WTC11 (cell line): Measurements from ENCODE around the gene RPS6KA6. TPM values are rescaled to one million over a fixed set of nuclear protein-coding genes. Genes with fewer than 3 reads are reported as not detected.

ENCODE experiments used
- ATAC-seq: fragments of 200-7000 bp; cut with Tn5 transposase; 2 replicates; pipeline ENCODE4 v1.10.0; 2021; ENCODE audit warnings: mild to moderate bottlenecking, moderate library complexity
- CTCF ChIA-PET: fragments of 300-600 bp; sonication (Branson Sonifier 250); formaldehyde crosslinking; loops from one replicate; lab custom pipeline; 2021; ENCODE audit warnings: antibody characterized with exemption; lab: Charles Lee
- POLR2A ChIA-PET: fragments of 350-600 bp; sonication (Branson Sonifier 250); formaldehyde crosslinking; loops from one replicate; lab custom pipeline; 2021; ENCODE audit warnings: antibody characterized with exemption; lab: Charles Lee
- DNase-seq: peaks from one replicate; pipeline ENCODE4 v3.0.0; 2021; ENCODE audit warnings: low spot score
- H3K27ac Mint-ChIP-seq: 2 replicates; pipeline ENCODE4 v1.8.0; 2021; ENCODE audit warnings: mixed read lengths
- H3K27me3 Mint-ChIP-seq: 2 replicates; pipeline ENCODE4 v1.8.0; 2021; ENCODE audit warnings: low read depth, mild to moderate bottlenecking, moderate library complexity, mixed read lengths
- H3K36me3 Mint-ChIP-seq: 2 replicates; pipeline ENCODE4 v1.8.0; 2021; ENCODE audit warnings: mixed read lengths
- H3K4me1 Mint-ChIP-seq: 2 replicates; pipeline ENCODE4 v1.8.0; 2022; ENCODE audit warnings: mixed read lengths
- H3K4me3 Mint-ChIP-seq: 2 replicates; pipeline ENCODE4 v1.8.0; 2021; ENCODE audit warnings: mild to moderate bottlenecking, moderate library complexity, mixed read lengths
- H3K9me3 Mint-ChIP-seq: 2 replicates; pipeline ENCODE4 v1.8.0; 2021; ENCODE audit warnings: mixed read lengths
- ATF1 ChIP-seq: sonication (generic); formaldehyde crosslinking; IDR thresholded peaks from 2 replicates; pipeline ENCODE4 v1.8.1; 2023; ENCODE audit warnings: mild to moderate bottlenecking, moderate library complexity, missing genetic modification reagents
- CBFB ChIP-seq: sonication (generic); formaldehyde crosslinking; IDR thresholded peaks from 2 replicates; pipeline ENCODE4 v1.8.1; 2022; ENCODE audit warnings: mild to moderate bottlenecking, low read depth, missing genetic modification reagents
- CREB1 ChIP-seq: sonication (generic); formaldehyde crosslinking; IDR thresholded peaks from 2 replicates; pipeline ENCODE4 v1.8.0; 2023; ENCODE audit warnings: mild to moderate bottlenecking, missing genetic modification reagents
- CREM ChIP-seq: sonication (generic); formaldehyde crosslinking; IDR thresholded peaks from 2 replicates; pipeline ENCODE4 v1.8.1; 2022; ENCODE audit warnings: mild to moderate bottlenecking, missing genetic modification reagents, moderate library complexity
- ESRRA ChIP-seq: sonication (generic); formaldehyde crosslinking; IDR thresholded peaks from 2 replicates; pipeline ENCODE4 v1.8.1; 2022; ENCODE audit warnings: mild to moderate bottlenecking, missing genetic modification reagents, borderline replicate concordance
- FOXJ3 ChIP-seq: sonication (generic); formaldehyde crosslinking; IDR thresholded peaks from 2 replicates; pipeline ENCODE4 v1.9.0; 2021; ENCODE audit warnings: missing genetic modification reagents, mild to moderate bottlenecking, borderline replicate concordance
- FOXP1 ChIP-seq: sonication (generic); formaldehyde crosslinking; IDR thresholded peaks from 2 replicates; pipeline ENCODE4 v1.8.0; 2022; ENCODE audit warnings: missing genetic modification reagents, mild to moderate bottlenecking, moderate library complexity, borderline replicate concordance
- GRHL2 ChIP-seq: fragments of 250-450 bp; sonication (Bioruptor Pico); IDR thresholded peaks from 2 replicates; pipeline ENCODE4 v1.8.0; 2022; ENCODE audit warnings: mild to moderate bottlenecking, moderate library complexity; ENCODE audit not compliant: insufficient replicate concordance, severe bottlenecking
- JAZF1 ChIP-seq: fragments of 250-450 bp; sonication (Bioruptor Pico); IDR thresholded peaks from 2 replicates; pipeline ENCODE4 v1.9.0; 2021; ENCODE audit warnings: moderate library complexity, mild to moderate bottlenecking, inconsistent platforms
- JUN ChIP-seq: sonication (generic); formaldehyde crosslinking; IDR thresholded peaks from 2 replicates; pipeline ENCODE4 v1.8.0; 2023; ENCODE audit warnings: mild to moderate bottlenecking, missing genetic modification reagents
- NFATC4 ChIP-seq: fragments of 250-450 bp; sonication (Bioruptor Pico); IDR thresholded peaks from 2 replicates; pipeline ENCODE4 v1.9.0; 2021; ENCODE audit warnings: mild to moderate bottlenecking
- RELA ChIP-seq: sonication (generic); formaldehyde crosslinking; IDR thresholded peaks from 2 replicates; pipeline ENCODE4 v1.8.1; 2022; ENCODE audit warnings: missing genetic modification reagents, mild to moderate bottlenecking, borderline replicate concordance
- RORB ChIP-seq: fragments of 250-450 bp; sonication (Bioruptor Pico); IDR thresholded peaks from 2 replicates; pipeline ENCODE4 v1.9.0; 2021; ENCODE audit warnings: mild to moderate bottlenecking
- SMAD3 ChIP-seq: sonication (generic); formaldehyde crosslinking; IDR thresholded peaks from 2 replicates; pipeline ENCODE4 v1.8.0; 2022; ENCODE audit warnings: missing genetic modification reagents, mild to moderate bottlenecking, borderline replicate concordance
- SP1 ChIP-seq: sonication (generic); formaldehyde crosslinking; conservative IDR thresholded peaks from 2 replicates; pipeline ENCODE4 v1.8.1; 2022; ENCODE audit warnings: missing genetic modification reagents
- TEAD1 ChIP-seq: sonication (generic); formaldehyde crosslinking; IDR thresholded peaks from 2 replicates; pipeline ENCODE4 v1.8.0; 2022; ENCODE audit warnings: mild to moderate bottlenecking, missing genetic modification reagents
- TP53 ChIP-seq: sonication (generic); formaldehyde crosslinking; IDR thresholded peaks from 2 replicates; pipeline ENCODE4 v1.8.1; 2023; ENCODE audit warnings: mild to moderate bottlenecking, missing genetic modification reagents
- ZNF317 ChIP-seq: sonication (generic); formaldehyde crosslinking; IDR thresholded peaks from 2 replicates; pipeline ENCODE4 v1.8.1; 2023; ENCODE audit warnings: low read depth, mild to moderate bottlenecking, moderate library complexity, missing genetic modification reagents, borderline replicate concordance
- ZNF671 ChIP-seq: fragments of 250-450 bp; sonication (Bioruptor Pico); IDR thresholded peaks from 2 replicates; pipeline ENCODE4 v1.8.0; 2021; ENCODE audit warnings: mild to moderate bottlenecking
- total RNA-seq: library from RNA; stranded (reverse); gene quantifications from 3 replicates; pipeline ENCODE4 v1.2.3, GENCODE V29; 2021
- TF ChIP-seq, protein P1 (sequence below): sonication (generic); formaldehyde crosslinking; IDR thresholded peaks from 2 replicates; pipeline ENCODE4 v1.8.1; 2023; ENCODE audit warnings: mild to moderate bottlenecking, missing genetic modification reagents, moderate library complexity
- TF ChIP-seq, protein P2 (sequence below): sonication (generic); formaldehyde crosslinking; IDR thresholded peaks from 2 replicates; pipeline ENCODE4 v1.8.1; 2022; ENCODE audit warnings: mild to moderate bottlenecking, moderate library complexity, missing genetic modification reagents
- TF ChIP-seq, protein P3 (sequence below): sonication (generic); formaldehyde crosslinking; IDR thresholded peaks from 2 replicates; pipeline ENCODE4 v1.8.1; 2023; ENCODE audit warnings: mild to moderate bottlenecking, moderate library complexity, missing genetic modification reagents
- TF ChIP-seq, protein P4 (sequence below): fragments of 250-450 bp; sonication (Bioruptor Pico); IDR thresholded peaks from 2 replicates; pipeline ENCODE4 v1.8.0; 2021; ENCODE audit warnings: mild to moderate bottlenecking
- TF ChIP-seq, protein P5 (sequence below): fragments of 250-450 bp; sonication (Bioruptor Pico); IDR thresholded peaks from 2 replicates; pipeline ENCODE4 v1.9.0; 2021; ENCODE audit warnings: moderate library complexity, mild to moderate bottlenecking, inconsistent platforms, borderline replicate concordance
- TF ChIP-seq, protein P6 (sequence below): sonication (generic); formaldehyde crosslinking; IDR thresholded peaks from 2 replicates; pipeline ENCODE4 v1.8.0; 2022; ENCODE audit warnings: mild to moderate bottlenecking, missing genetic modification reagents
- TF ChIP-seq, protein P7 (sequence below): sonication (generic); formaldehyde crosslinking; IDR thresholded peaks from 2 replicates; pipeline ENCODE4 v1.8.1; 2022; ENCODE audit warnings: low read depth, missing genetic modification reagents, borderline replicate concordance

The RPS6KA6 gene
- total RNA-seq, 1 experiment from 2014 or later, result 13.3 TPM

DNA sequence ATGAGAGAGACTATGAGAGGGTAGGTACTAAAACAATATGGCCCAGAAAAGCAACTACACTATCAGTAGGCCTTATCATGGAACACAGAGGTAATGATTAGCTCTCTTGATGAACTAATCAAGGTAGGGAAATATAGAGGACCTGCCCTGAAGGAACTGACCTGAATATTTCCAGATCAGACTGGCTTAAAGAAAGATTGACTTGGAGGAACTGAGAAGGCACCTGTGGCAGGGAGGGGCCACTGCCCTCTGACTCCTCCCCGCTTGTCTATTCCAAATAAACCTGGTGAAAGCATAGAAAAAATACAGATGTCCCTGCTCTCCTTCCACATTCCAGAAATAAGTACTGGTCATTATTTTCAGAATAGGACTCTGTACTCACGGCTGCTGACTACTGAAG lies 5.5 kb downstream of the RPS6KA6 start:
- CTCF ChIA-PET, result no interaction called here
- H3K27ac Mint-ChIP-seq, result no peak overlapping the region
- no peaks in the 10 kb centered on the region for H3K36me3 Mint-ChIP-seq
- no peaks in the 10 kb centered on the region for H3K9me3 Mint-ChIP-seq
- no peaks in the 10 kb centered on the region for H3K27me3 Mint-ChIP-seq
- ATAC-seq (no peak), DNase-seq (no peak)
- TF ChIP-seq, protein P1, sequence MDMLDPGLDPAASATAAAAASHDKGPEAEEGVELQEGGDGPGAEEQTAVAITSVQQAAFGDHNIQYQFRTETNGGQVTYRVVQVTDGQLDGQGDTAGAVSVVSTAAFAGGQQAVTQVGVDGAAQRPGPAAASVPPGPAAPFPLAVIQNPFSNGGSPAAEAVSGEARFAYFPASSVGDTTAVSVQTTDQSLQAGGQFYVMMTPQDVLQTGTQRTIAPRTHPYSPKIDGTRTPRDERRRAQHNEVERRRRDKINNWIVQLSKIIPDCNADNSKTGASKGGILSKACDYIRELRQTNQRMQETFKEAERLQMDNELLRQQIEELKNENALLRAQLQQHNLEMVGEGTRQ, result no peak
- TF ChIP-seq ZNF317 (no peak), SP1 (CRISPR knock-in tag) (no peak), FOXP1 (no peak), ATF1 (no peak), NFATC4 (no peak), TP53 (CRISPR knock-in tag) (no peak), TEAD1 (no peak), GRHL2 (CRISPR knock-in tag) (no peak), SMAD3 (CRISPR knock-in tag) (no peak), CREM (CRISPR knock-in tag) (no peak)
- TF ChIP-seq, protein P2, sequence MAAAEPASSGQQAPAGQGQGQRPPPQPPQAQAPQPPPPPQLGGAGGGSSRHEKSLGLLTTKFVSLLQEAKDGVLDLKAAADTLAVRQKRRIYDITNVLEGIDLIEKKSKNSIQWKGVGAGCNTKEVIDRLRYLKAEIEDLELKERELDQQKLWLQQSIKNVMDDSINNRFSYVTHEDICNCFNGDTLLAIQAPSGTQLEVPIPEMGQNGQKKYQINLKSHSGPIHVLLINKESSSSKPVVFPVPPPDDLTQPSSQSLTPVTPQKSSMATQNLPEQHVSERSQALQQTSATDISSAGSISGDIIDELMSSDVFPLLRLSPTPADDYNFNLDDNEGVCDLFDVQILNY, result no peak
- TF ChIP-seq, protein P3, sequence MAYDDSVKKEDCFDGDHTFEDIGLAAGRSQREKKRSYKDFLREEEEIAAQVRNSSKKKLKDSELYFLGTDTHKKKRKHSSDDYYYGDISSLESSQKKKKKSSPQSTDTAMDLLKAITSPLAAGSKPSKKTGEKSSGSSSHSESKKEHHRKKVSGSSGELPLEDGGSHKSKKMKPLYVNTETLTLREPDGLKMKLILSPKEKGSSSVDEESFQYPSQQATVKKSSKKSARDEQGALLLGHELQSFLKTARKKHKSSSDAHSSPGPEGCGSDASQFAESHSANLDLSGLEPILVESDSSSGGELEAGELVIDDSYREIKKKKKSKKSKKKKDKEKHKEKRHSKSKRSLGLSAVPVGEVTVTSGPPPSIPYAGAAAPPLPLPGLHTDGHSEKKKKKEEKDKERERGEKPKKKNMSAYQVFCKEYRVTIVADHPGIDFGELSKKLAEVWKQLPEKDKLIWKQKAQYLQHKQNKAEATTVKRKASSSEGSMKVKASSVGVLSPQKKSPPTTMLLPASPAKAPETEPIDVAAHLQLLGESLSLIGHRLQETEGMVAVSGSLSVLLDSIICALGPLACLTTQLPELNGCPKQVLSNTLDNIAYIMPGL, result no peak
- TF ChIP-seq, protein P4, sequence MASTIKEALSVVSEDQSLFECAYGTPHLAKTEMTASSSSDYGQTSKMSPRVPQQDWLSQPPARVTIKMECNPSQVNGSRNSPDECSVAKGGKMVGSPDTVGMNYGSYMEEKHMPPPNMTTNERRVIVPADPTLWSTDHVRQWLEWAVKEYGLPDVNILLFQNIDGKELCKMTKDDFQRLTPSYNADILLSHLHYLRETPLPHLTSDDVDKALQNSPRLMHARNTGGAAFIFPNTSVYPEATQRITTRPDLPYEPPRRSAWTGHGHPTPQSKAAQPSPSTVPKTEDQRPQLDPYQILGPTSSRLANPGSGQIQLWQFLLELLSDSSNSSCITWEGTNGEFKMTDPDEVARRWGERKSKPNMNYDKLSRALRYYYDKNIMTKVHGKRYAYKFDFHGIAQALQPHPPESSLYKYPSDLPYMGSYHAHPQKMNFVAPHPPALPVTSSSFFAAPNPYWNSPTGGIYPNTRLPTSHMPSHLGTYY (CRISPR knock-in tag), result no peak
- TF ChIP-seq, protein P5, sequence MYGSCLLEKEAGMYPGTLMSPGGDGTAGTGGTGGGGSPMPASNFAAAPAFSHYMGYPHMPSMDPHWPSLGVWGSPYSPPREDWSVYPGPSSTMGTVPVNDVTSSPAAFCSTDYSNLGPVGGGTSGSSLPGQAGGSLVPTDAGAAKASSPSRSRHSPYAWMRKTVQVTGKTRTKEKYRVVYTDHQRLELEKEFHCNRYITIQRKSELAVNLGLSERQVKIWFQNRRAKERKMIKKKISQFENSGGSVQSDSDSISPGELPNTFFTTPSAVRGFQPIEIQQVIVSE (CRISPR knock-in tag), result no peak
- peaks cover 21% of the 10 kb centered on the region for H3K4me1 Mint-ChIP-seq
- H3K4me3 Mint-ChIP-seq, result no peak overlapping the region
- POLR2A ChIA-PET, result no interaction called here

DNA sequence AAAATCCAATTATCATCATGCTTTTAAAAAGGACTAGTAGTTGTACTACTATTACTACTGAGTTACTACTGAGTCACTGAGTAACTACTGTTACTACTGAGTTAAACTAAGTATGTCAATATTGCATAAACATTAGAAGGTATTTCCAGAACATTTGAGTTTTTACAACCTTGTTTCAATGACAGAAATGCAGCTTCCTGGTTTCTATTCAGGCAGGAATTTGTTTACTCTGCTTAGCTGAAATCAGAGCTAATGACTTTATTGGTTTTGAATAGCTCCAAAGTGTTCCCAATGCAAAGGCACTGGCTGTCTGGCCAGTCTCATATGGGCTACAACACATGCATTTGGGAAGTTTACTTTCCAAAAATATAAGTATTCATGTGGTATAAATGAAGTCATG lies 12.0 kb downstream of the RPS6KA6 start:
- ChIA-PET POLR2A (no interaction called here), CTCF (no interaction called here)
- Mint-ChIP-seq H3K4me1 (no peaks in the 10 kb centered on the region), H3K9me3 (no peaks in the 10 kb centered on the region), H3K27me3 (no peaks in the 10 kb centered on the region), H3K27ac (no peak overlapping the region), H3K36me3 (no peaks in the 10 kb centered on the region), H3K4me3 (no peak overlapping the region)
- ATAC-seq (no peak), DNase-seq (no peak)
- TF ChIP-seq CBFB (CRISPR knock-in tag), result no peak
- no peak for TF ChIP-seq ESRRA (CRISPR knock-in tag)

DNA sequence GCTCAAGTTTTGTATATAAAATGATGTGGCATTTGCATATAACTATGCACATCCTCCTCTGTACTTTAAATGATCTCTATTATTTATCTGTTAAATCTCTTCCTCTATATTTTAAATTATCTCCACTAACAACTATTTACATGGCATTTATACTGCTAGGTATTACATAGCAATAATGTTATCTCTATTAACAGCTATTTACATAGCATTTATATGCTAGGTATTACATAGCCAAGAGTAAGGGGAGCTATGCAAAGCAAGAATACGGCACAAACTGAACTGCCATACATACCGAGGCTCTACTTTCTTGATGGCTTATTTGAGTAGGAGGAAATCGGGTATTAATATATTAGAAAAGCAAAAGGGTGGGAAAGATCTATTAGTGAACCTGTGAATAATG lies 12.7 kb downstream of the RPS6KA6 start:
- Mint-ChIP-seq H3K4me3 (no peak overlapping the region), H3K9me3 (no peaks in the 10 kb centered on the region), H3K27me3 (no peaks in the 10 kb centered on the region), H3K4me1 (no peaks in the 10 kb centered on the region), H3K36me3 (no peaks in the 10 kb centered on the region), H3K27ac (no peak overlapping the region)
- POLR2A ChIA-PET, result no interaction called here
- ATAC-seq, result no peak
- no peak for DNase-seq
- CTCF ChIA-PET, result no interaction called here
- TF ChIP-seq JAZF1, result no peak
- no peak for TF ChIP-seq RELA (CRISPR knock-in tag)
- TF ChIP-seq CREB1 (CRISPR knock-in tag), result no peak
- TF ChIP-seq SMAD3 (CRISPR knock-in tag), result no peak
- TF ChIP-seq, protein P6, sequence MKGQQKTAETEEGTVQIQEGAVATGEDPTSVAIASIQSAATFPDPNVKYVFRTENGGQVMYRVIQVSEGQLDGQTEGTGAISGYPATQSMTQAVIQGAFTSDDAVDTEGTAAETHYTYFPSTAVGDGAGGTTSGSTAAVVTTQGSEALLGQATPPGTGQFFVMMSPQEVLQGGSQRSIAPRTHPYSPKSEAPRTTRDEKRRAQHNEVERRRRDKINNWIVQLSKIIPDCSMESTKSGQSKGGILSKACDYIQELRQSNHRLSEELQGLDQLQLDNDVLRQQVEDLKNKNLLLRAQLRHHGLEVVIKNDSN (CRISPR knock-in tag), result no peak
- TF ChIP-seq, protein P3, result no peak
- no peak for TF ChIP-seq ZNF671
- no peak for TF ChIP-seq TP53 (CRISPR knock-in tag)
- TF ChIP-seq, protein P7, sequence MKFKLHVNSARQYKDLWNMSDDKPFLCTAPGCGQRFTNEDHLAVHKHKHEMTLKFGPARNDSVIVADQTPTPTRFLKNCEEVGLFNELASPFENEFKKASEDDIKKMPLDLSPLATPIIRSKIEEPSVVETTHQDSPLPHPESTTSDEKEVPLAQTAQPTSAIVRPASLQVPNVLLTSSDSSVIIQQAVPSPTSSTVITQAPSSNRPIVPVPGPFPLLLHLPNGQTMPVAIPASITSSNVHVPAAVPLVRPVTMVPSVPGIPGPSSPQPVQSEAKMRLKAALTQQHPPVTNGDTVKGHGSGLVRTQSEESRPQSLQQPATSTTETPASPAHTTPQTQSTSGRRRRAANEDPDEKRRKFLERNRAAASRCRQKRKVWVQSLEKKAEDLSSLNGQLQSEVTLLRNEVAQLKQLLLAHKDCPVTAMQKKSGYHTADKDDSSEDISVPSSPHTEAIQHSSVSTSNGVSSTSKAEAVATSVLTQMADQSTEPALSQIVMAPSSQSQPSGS (CRISPR knock-in tag), result no peak
- TF ChIP-seq RORB (CRISPR knock-in tag), result no peak
- no peak for TF ChIP-seq JUN
- no peak for TF ChIP-seq FOXJ3 (CRISPR knock-in tag)
